OCI-LY7 (cell line): ENCODE measurements around the gene PLPP3. TPM values are rescaled to one million over a fixed set of nuclear protein-coding genes. Genes with fewer than 3 reads are reported as not detected.

ENCODE experiments used
- BruUV-seq: library from RNA; stranded (reverse); fragments of 400-500 nt; replicated peaks from 2 replicates; lab custom pipeline; 2021; lab: Mats Ljungman, UMichigan
- CTCF ChIA-PET: fragments of 300-600 bp; sonication (Branson Sonifier 250); formaldehyde crosslinking; loops from one replicate; lab custom pipeline; 2022; ENCODE audit warnings: antibody characterized with exemption; ENCODE audit not compliant: unreplicated experiment; lab: Charles Lee
- POLR2A ChIA-PET: fragments of 300-600 bp; sonication (Branson Sonifier 250); formaldehyde crosslinking; loops from one replicate; lab custom pipeline; 2022; ENCODE audit warnings: antibody characterized with exemption; lab: Charles Lee
- DNase-seq: peaks from one replicate; pipeline ENCODE4 v3.0.0-alpha.2; 2015; ENCODE audit warnings: low spot score
- H2AFZ ChIP-seq: fragments of 200-600 bp; sonication (generic), shearing (Covaris generic); 2 replicates; pipeline ENCODE4 v1.6.1; 2014; ENCODE audit warnings: mild to moderate bottlenecking, antibody characterized with exemption, low read length, moderate library complexity
- H3K27ac ChIP-seq: fragments of 200-600 bp; sonication (generic); 2 replicates; pipeline ENCODE4 v1.5.1; 2014; ENCODE audit warnings: mixed run types, low read depth, mild to moderate bottlenecking, moderate library complexity, low read length, inconsistent platforms; ENCODE audit not compliant: poor library complexity, severe bottlenecking
- H3K36me3 ChIP-seq: fragments of 200-600 bp; sonication (generic); 2 replicates; pipeline ENCODE4 v1.6.1; 2014; ENCODE audit warnings: mild to moderate bottlenecking, antibody characterized with exemption, low read length, moderate library complexity, mixed read lengths; ENCODE audit not compliant: insufficient read depth
- H3K4me1 ChIP-seq: fragments of 200-600 bp; sonication (generic); 2 replicates; pipeline ENCODE4 v1.5.1; 2014; ENCODE audit warnings: mild to moderate bottlenecking, low read length; ENCODE audit not compliant: insufficient read depth, poor library complexity, severe bottlenecking
- H3K4me2 ChIP-seq: fragments of 200-600 bp; sonication (generic); 2 replicates; pipeline ENCODE4 v1.6.1; 2014; ENCODE audit warnings: mild to moderate bottlenecking, low read length
- H3K4me3 ChIP-seq: fragments of 200-600 bp; sonication (generic); 2 replicates; pipeline ENCODE4 v1.5.1; 2014; ENCODE audit warnings: mild to moderate bottlenecking, low read depth, low read length; ENCODE audit not compliant: poor library complexity, severe bottlenecking
- H3K79me2 ChIP-seq: fragments of 200-600 bp; sonication (generic); 2 replicates; pipeline ENCODE4 v1.6.1; 2016; ENCODE audit warnings: low read depth, mild to moderate bottlenecking, low read length, moderate library complexity, mixed read lengths; ENCODE audit not compliant: insufficient read depth
- H3K9me2 ChIP-seq: fragments of 200-600 bp; sonication (generic); 2 replicates; pipeline ENCODE4 v1.6.1; 2016; ENCODE audit warnings: mild to moderate bottlenecking, low read length, mixed read lengths; ENCODE audit not compliant: insufficient read depth
- H3K9me3 ChIP-seq: fragments of 200-600 bp; sonication (generic); 2 replicates; pipeline ENCODE4 v1.6.1; 2014; ENCODE audit warnings: mild to moderate bottlenecking, mixed run types, low read length, mixed read lengths
- H4K20me1 ChIP-seq: fragments of 200-600 bp; sonication (generic); 2 replicates; pipeline ENCODE4 v1.6.1; 2014; ENCODE audit warnings: mild to moderate bottlenecking, antibody characterized with exemption, low read length, moderate library complexity, mixed read lengths; ENCODE audit not compliant: insufficient read depth
- EZH2phosphoT487 ChIP-seq: fragments of 200-600 bp; sonication (generic); IDR thresholded peaks from 2 replicates; pipeline ENCODE4 v1.6.1; 2018; ENCODE audit warnings: low read depth, borderline replicate concordance, mild to moderate bottlenecking, mixed run types, antibody characterized with exemption, low read length, moderate library complexity, mixed read lengths
- intact Hi-C: fragments of 100-400 bp; cut with micrococcal nuclease; formaldehyde crosslinking; loops from one replicate; pipeline ENCODE4 v1.10.0; 2022; ENCODE audit not compliant: unreplicated experiment
- total RNA-seq, 2 experiments: library from RNA; depleted of rRNA in 1 of 2; stranded (reverse); fragments of >200 nt in 1 of 2; shearing (Covaris generic) in 1 of 2; gene quantifications; 2 replicates each; pipeline ENCODE4 v1.2.3, GENCODE V29; 2014 to 2022
- TF ChIP-seq, protein P1 (sequence below): fragments of 200-600 bp; sonication (generic); conservative IDR thresholded peaks from 2 replicates; pipeline ENCODE4 v1.5.1; 2014; ENCODE audit warnings: mild to moderate bottlenecking, antibody characterized with exemption, low read length, moderate library complexity, mixed read lengths

The PLPP3 gene
- total RNA-seq, 2 experiments from 2014 or later = 0.92 to 1.7 TPM

DNA sequence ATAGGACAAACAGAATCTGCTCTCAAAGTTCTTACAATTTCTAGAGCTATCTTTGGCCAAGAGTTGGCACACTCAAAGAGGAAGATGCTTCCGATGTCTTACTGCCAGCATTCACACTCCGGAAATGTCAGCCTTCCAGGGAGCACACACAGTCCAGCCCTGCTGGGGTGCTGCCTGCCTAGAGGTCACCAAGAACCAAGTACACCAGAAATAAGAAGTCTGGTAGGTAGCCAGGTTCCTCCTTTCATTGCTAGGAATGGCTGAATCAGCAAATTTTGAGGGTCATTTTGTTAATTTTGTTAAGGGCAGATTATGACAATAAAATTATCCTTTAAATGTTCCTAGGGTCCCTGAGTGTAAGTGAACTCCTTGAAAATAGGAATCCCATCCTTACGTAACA is 77.5 kb downstream of the PLPP3 start:
- no peak for DNase-seq
- POLR2A ChIA-PET = interaction anchor here (0.6 kb wide), 1 partner anchor 14 kb away, joined by 4 read pairs; no protein-coding TSS in a partner anchor
- no peaks in the 10 kb centered on the region for H3K79me2 ChIP-seq
- H3K4me3 ChIP-seq = no peak overlapping the region
- no TSS peak for BruUV-seq
- H3K9me3 ChIP-seq = no peaks in the 10 kb centered on the region
- no peaks in the 10 kb centered on the region for H3K36me3 ChIP-seq
- TF ChIP-seq EZH2phosphoT487 = no peak
- TF ChIP-seq, protein P1, sequence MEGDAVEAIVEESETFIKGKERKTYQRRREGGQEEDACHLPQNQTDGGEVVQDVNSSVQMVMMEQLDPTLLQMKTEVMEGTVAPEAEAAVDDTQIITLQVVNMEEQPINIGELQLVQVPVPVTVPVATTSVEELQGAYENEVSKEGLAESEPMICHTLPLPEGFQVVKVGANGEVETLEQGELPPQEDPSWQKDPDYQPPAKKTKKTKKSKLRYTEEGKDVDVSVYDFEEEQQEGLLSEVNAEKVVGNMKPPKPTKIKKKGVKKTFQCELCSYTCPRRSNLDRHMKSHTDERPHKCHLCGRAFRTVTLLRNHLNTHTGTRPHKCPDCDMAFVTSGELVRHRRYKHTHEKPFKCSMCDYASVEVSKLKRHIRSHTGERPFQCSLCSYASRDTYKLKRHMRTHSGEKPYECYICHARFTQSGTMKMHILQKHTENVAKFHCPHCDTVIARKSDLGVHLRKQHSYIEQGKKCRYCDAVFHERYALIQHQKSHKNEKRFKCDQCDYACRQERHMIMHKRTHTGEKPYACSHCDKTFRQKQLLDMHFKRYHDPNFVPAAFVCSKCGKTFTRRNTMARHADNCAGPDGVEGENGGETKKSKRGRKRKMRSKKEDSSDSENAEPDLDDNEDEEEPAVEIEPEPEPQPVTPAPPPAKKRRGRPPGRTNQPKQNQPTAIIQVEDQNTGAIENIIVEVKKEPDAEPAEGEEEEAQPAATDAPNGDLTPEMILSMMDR = no peak
- H3K27ac ChIP-seq = no peak overlapping the region
- no peak overlapping the region for H3K4me2 ChIP-seq
- no peaks in the 10 kb centered on the region for H3K9me2 ChIP-seq
- no peak overlapping the region for H2AFZ ChIP-seq
- intact Hi-C loops = no loop called here
- H3K4me1 ChIP-seq = no peaks in the 10 kb centered on the region
- CTCF ChIA-PET = no interaction called here
- H4K20me1 ChIP-seq = no peaks in the 10 kb centered on the region

DNA sequence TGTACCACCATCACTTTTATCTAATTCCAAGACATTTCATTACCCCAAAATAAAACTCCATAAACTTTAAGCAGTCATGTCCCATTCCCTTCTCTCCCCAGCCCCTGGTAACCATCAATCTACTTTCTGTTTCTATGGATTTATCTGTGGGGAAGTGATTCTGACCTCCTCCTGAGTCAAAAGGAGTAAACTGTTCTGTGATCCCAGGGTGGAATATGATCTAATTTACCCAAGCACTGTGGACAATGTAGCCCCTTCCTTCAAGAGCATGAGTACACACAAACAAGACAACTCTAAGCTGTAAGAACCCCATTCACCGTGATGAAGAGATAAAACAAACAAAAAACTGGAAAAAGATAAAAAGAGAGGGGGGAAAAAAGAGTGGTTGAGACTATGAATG is 77.9 kb downstream of the PLPP3 start:
- H3K36me3 ChIP-seq = no peaks in the 10 kb centered on the region
- no peaks in the 10 kb centered on the region for H3K9me2 ChIP-seq
- H3K4me1 ChIP-seq = no peaks in the 10 kb centered on the region
- no peak overlapping the region for H3K4me3 ChIP-seq
- no peak overlapping the region for H3K27ac ChIP-seq
- TF ChIP-seq, protein P1 = no peak
- no peak for TF ChIP-seq EZH2phosphoT487
- H2AFZ ChIP-seq = no peak overlapping the region
- H3K9me3 ChIP-seq = no peaks in the 10 kb centered on the region
- no peak overlapping the region for H3K4me2 ChIP-seq
- BruUV-seq = no TSS peak
- intact Hi-C loops = no loop called here
- H3K79me2 ChIP-seq = no peaks in the 10 kb centered on the region
- ChIA-PET POLR2A (no interaction called here), CTCF (no interaction called here)
- no peaks in the 10 kb centered on the region for H4K20me1 ChIP-seq
- no peak for DNase-seq

- Histone ChIP-seq H3K4me1 (no peaks in the 10 kb centered on the region), H3K4me2 (no peak overlapping the region), H3K4me3 (no peak overlapping the region), H4K20me1 (no peaks in the 10 kb centered on the region), H3K9me3 (no peaks in the 10 kb centered on the region), H3K79me2 (no peaks in the 10 kb centered on the region), H2AFZ (no peak overlapping the region), H3K27ac (no peak overlapping the region), H3K36me3 (no peaks in the 10 kb centered on the region), H3K9me2 (no peaks in the 10 kb centered on the region)
- BruUV-seq = no TSS peak
- intact Hi-C loops = no loop called here
- CTCF ChIA-PET = no interaction called here
- POLR2A ChIA-PET = interaction anchor here (1.0 kb wide), 1 partner anchor 28 kb away, joined by 3 read pairs; no protein-coding TSS in a partner anchor
- no peak for TF ChIP-seq EZH2phosphoT487
- TF ChIP-seq, protein P1 = no peak
- DNase-seq = no peak
Measured at GRCh38 chr1:56496821-56497772, 82.3 kb downstream of the PLPP3 start.
